Endodermal cell (in vitro differentiated cells): ENCODE measurements around the gene HENMT1. TPM values are rescaled to one million over a fixed set of nuclear protein-coding genes. Genes with fewer than 3 reads are reported as not detected.

Experiments
- DNase-seq: peaks from one replicate; pipeline ENCODE4 v3.0.0-alpha.2; 2017
- H3K27ac ChIP-seq: 2 replicates; pipeline ENCODE4 v1.5.1; 2013; ENCODE audit warnings: mild to moderate bottlenecking, low read depth, low read length, moderate library complexity
- H3K27me3 ChIP-seq: 2 replicates; pipeline ENCODE4 v1.6.1; 2013; ENCODE audit warnings: mild to moderate bottlenecking, low read length, moderate library complexity; ENCODE audit not compliant: insufficient read depth, control insufficient read depth, poor library complexity, severe bottlenecking
- H3K36me3 ChIP-seq: 2 replicates; pipeline ENCODE4 v1.7.0; 2013; ENCODE audit warnings: mild to moderate bottlenecking, low read length, moderate library complexity; ENCODE audit not compliant: control insufficient read depth, insufficient read depth
- H3K4me1 ChIP-seq: one replicate; pipeline ENCODE4 v1.7.0; 2013; ENCODE audit warnings: low read length; ENCODE audit not compliant: control insufficient read depth, insufficient read depth
- H3K4me3 ChIP-seq: 2 replicates; pipeline ENCODE4 v1.5.1; 2013; ENCODE audit warnings: mild to moderate bottlenecking, low read length, moderate library complexity
- H3K9ac ChIP-seq: 2 replicates; pipeline ENCODE4 v1.6.1; 2013; ENCODE audit warnings: mild to moderate bottlenecking, low read length, moderate library complexity; ENCODE audit not compliant: poor library complexity, severe bottlenecking; ENCODE audit errors: extremely low read depth
- H3K9me3 ChIP-seq: 2 replicates; pipeline ENCODE4 v1.6.1; 2013; ENCODE audit warnings: mild to moderate bottlenecking, low read length, moderate library complexity; ENCODE audit not compliant: control insufficient read depth
- H3K27ac Mint-ChIP-seq: 2 replicates; pipeline ENCODE4 v1.8.0; 2020; ENCODE audit warnings: mixed read lengths
- H3K27me3 Mint-ChIP-seq: 2 replicates; pipeline ENCODE4 v1.8.0; 2021; ENCODE audit warnings: mild to moderate bottlenecking, mixed read lengths; ENCODE audit not compliant: insufficient read depth
- H3K36me3 Mint-ChIP-seq: 2 replicates; pipeline ENCODE4 v1.8.0; 2020; ENCODE audit warnings: low read depth, mixed read lengths
- H3K4me1 Mint-ChIP-seq: 2 replicates; pipeline ENCODE4 v1.8.0; 2020; ENCODE audit warnings: mixed read lengths
- H3K4me3 Mint-ChIP-seq: 2 replicates; pipeline ENCODE4 v1.8.0; 2020; ENCODE audit warnings: mild to moderate bottlenecking, moderate library complexity, mixed read lengths
- H3K9me3 Mint-ChIP-seq: 2 replicates; pipeline ENCODE4 v1.8.0; 2020; ENCODE audit warnings: mild to moderate bottlenecking, mixed read lengths
- CTCF ChIP-seq: fragments of 200-600 bp; sonication (generic); conservative IDR thresholded peaks from 2 replicates; pipeline ENCODE4 v1.5.0; 2021; ENCODE audit warnings: antibody characterized with exemption, mild to moderate bottlenecking
- WGBS, 2 experiments: methylation state at CpG; one replicate each; pipeline versions ENCODE4 v1.1.5 to v1.1.7; 2013; ENCODE audit warnings: missing lambda C conversion rate in 2 of 2, mixed read lengths in 1 of 2; ENCODE audit not compliant: insufficient coverage in 1 of 2, insufficient read length in 1 of 2; 5-methylcytosine and 5-hydroxymethylcytosine counted together
- total RNA-seq, 2 donors: library from RNA; stranded (reverse); fragmentation: NEBNext Ultra II Directional in 1 of 2; extraction: Animal tissue kit (Norgen Biotek cat#: 25700) in 1 of 2; gene quantifications; 2 replicates in 1 of 2; 3 replicates in 1 of 2; pipeline ENCODE4 v1.2.1, GENCODE V29; 2021

HENMT1 gene
- total RNA-seq, 2 donors from 2014 or later: 4.3 to 7.4 TPM

DNA sequence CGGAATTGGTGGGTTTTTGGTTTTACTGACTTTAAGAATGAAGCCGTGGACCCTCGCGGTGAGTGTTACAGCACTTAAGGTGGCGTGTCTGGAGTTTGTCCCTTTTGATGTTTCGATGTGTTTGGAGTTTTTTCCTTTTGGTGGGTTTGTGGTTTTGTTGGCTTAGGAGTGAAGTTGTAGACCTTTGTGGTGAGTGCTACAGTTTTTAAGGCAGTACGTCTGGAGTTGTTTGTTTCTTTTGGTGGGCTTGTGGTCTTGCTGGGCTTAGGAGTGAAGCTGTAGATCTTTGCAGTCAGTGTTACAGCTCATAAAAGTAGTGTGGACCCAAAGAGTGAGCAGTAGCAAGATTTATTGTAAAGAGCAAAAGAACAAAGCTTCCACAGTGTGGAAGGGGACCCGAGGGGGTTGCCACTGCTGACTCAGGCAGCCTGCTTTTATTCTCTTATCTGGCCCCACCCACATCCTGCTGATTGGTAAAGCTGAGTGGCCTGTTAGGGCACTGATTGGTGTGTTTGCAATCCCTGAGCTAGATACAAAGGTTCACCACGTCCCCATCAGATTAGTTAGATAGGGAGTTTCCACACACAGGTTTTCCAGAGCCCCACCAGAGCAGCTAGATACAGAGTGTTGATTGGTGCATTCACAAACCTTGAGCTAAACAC is 20.9 kb downstream of the HENMT1 start:
- H3K27me3 ChIP-seq: no peaks in the 10 kb centered on the region
- Mint-ChIP-seq H3K36me3 (peaks cover 16% of the 10 kb centered on the region), H3K4me1 (peaks cover 11% of the 10 kb centered on the region), H3K4me3 (no peak overlapping the region), H3K27me3 (no peaks in the 10 kb centered on the region), H3K27ac (no peak overlapping the region), H3K9me3 (peaks cover 12% of the 10 kb centered on the region)
- TF ChIP-seq CTCF: no peak
- no peak overlapping the region for H3K27ac ChIP-seq
- no peak overlapping the region for H3K9ac ChIP-seq
- peaks cover 24% of the 10 kb centered on the region for H3K36me3 ChIP-seq
- peak overlapping the region; percentile 24 for H3K4me3 ChIP-seq
- H3K9me3 ChIP-seq: peaks cover 9% of the 10 kb centered on the region
- WGBS, 2 experiments: 94% methylated on average over 8 of the region's 9 CpGs; no CpG with 5 or more reads in 1 of the 2 experiments
- peaks cover 7% of the 10 kb centered on the region for H3K4me1 ChIP-seq
- no peak for DNase-seq

DNA sequence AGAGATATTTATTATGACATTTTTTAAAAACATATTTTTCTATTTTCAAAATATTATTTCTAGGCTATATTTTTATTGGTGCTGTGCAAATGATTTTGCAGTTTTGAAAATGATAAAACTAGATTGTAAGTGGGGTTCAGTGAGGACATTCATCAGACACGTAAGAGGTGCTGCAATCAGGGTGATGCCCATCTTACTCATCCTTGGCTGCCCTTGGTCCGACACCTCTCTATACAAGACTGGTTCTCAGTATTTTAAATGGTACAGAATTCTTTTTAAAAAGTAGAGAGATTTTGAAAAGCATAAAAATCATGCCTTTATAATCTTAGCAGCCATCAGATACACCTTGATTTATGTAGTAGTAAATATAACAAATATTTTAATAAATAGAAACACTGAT is 24.0 kb downstream of the HENMT1 start:
- TF ChIP-seq CTCF: no peak
- peaks cover 27% of the 10 kb centered on the region for H3K36me3 Mint-ChIP-seq
- no peaks in the 10 kb centered on the region for H3K4me1 Mint-ChIP-seq
- peaks cover 12% of the 10 kb centered on the region for H3K9me3 Mint-ChIP-seq
- Histone ChIP-seq H3K36me3 (peaks cover 40% of the 10 kb centered on the region), H3K4me3 (no peak overlapping the region), H3K4me1 (no peaks in the 10 kb centered on the region), H3K27ac (no peak overlapping the region), H3K9me3 (peaks cover 9% of the 10 kb centered on the region), H3K27me3 (no peaks in the 10 kb centered on the region), H3K9ac (no peak overlapping the region)
- WGBS, 2 experiments: 89 to 100% methylated on average over 1 to 2 of the region's 2 CpGs
- H3K27ac Mint-ChIP-seq: no peak overlapping the region
- no peaks in the 10 kb centered on the region for H3K27me3 Mint-ChIP-seq
- no peak for DNase-seq
- H3K4me3 Mint-ChIP-seq: no peak overlapping the region

DNA sequence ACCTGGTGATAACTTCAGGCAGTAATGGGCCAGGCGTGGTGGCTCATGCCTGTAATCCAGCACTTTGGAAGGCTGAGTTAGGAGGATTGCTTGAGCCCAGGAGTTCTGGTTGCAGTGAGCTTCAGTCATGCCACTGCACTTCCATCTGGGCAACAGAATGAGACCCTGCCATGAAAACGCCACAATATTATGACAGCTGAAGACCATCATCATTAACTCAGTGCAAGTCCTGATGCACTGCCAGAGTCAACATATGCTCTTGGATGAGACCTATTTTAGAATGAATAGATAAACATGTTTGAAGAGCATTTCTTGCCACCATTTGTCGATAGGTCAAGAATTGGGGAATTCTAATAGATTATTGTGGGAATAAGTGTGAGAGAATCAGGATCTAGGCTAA is 26.4 kb downstream of the HENMT1 start:
- Mint-ChIP-seq H3K4me3 (no peak overlapping the region), H3K9me3 (peaks cover under 1% of the 10 kb centered on the region), H3K4me1 (no peaks in the 10 kb centered on the region), H3K27me3 (no peaks in the 10 kb centered on the region), H3K27ac (no peak overlapping the region), H3K36me3 (peaks cover 32% of the 10 kb centered on the region)
- Histone ChIP-seq H3K4me3 (no peak overlapping the region), H3K36me3 (peaks cover 44% of the 10 kb centered on the region), H3K9me3 (peaks cover 3% of the 10 kb centered on the region), H3K4me1 (no peaks in the 10 kb centered on the region), H3K27me3 (no peaks in the 10 kb centered on the region), H3K9ac (no peak overlapping the region), H3K27ac (no peak overlapping the region)
- no peak for DNase-seq
- 91 to 100% methylated on average over 2 to 3 of the region's 3 CpGs for WGBS, 2 experiments
- TF ChIP-seq CTCF: no peak
